ENCODE results near the gene IFIT2.
A peak's percentile ranks its signal among the peaks of the same experiment; 100 is the strongest.
"Not testable (repeated sequence)": the region's sequence is repeated elsewhere in the genome, so short reads cannot be mapped to it uniquely, and the experiment has no call there.

Gene IFIT2

GRCh38 chr10:89309156-89310055 lies 7.6 kb downstream of the IFIT2 start:
- DNase-seq, result peak; percentile 42

- DNase-seq, result peak; percentile 63
Observed at GRCh38 chr10:89310056-89310893, 8.4 kb downstream of the IFIT2 start.

GRCh38 chr10:89312973-89313372 lies 11.1 kb downstream of the IFIT2 start:
- DNase-seq, result no peak

GRCh38 chr10:89314676-89315075 lies 12.8 kb downstream of the IFIT2 start:
- DNase-seq, result no peak

- not testable (repeated sequence) for DNase-seq
Observed at GRCh38 chr10:89318047-89318446, 16.2 kb downstream of the IFIT2 start.

- DNase-seq, result peak; percentile 14
Observed at GRCh38 chr10:89325081-89325480, 23.2 kb downstream of the IFIT2 start.

- not testable (repeated sequence) for DNase-seq
Observed at GRCh38 chr10:89325856-89326255, 24.0 kb downstream of the IFIT2 start.

- DNase-seq, result peak; percentile 96
Observed at GRCh38 chr10:89327803-89328441, 26.1 kb downstream of the IFIT2 start, which contains the start of gene IFIT3. TSS of gene IFIT3 (plus strand) at chr10:89327997. CDS start at chr10:89328074, 77 bp downstream.

GRCh38 chr10:89329151-89329550 lies 27.3 kb downstream of the IFIT2 start:
- DNase-seq, result no peak

- DNase-seq, result peak; percentile 34
Observed at GRCh38 chr10:89330014-89330413, 28.2 kb downstream of the IFIT2 start.

- DNase-seq, result no peak
Observed at GRCh38 chr10:89330537-89331212, 28.8 kb downstream of the IFIT2 start.

- not testable (repeated sequence) for DNase-seq
Observed at GRCh38 chr10:89331487-89332122, 29.8 kb downstream of the IFIT2 start.

- DNase-seq, result peak; percentile 93
Observed at GRCh38 chr10:89332123-89332633, 30.3 kb downstream of the IFIT2 start.

GRCh38 chr10:89335226-89335625 lies 33.4 kb downstream of the IFIT2 start:
- no peak for DNase-seq

- no peak for DNase-seq
Observed at GRCh38 chr10:89336241-89336640, 34.4 kb downstream of the IFIT2 start.

- no peak for DNase-seq
Observed at GRCh38 chr10:89337484-89337883, 35.6 kb downstream of the IFIT2 start.

GRCh38 chr10:89338713-89339112 lies 36.9 kb downstream of the IFIT2 start:
- DNase-seq, result no peak

- no peak for DNase-seq
Observed at GRCh38 chr10:89339875-89340274, 38.0 kb downstream of the IFIT2 start.

GRCh38 chr10:89341649-89342048 lies 39.8 kb downstream of the IFIT2 start:
- no peak for DNase-seq

GRCh38 chr10:89342206-89342958 lies 40.5 kb downstream of the IFIT2 start:
- DNase-seq, result peak; percentile 65

All from suppressor macrophage treated with lipopolysaccharide for 4 hours (primary cell).